K562 (cell line): ENCODE results near the gene TIMP2. TPM values are rescaled to one million over a fixed set of nuclear protein-coding genes. Genes with fewer than 3 reads are reported as not detected.
"Not testable (repeated sequence)": the region's sequence is repeated elsewhere in the genome, so short reads cannot be mapped to it uniquely, and the experiment has no call there.

Experiments used
- ATAC-seq: fragments of 200-7000 bp; cut with Tn5 transposase; 3 replicates; pipeline ENCODE4 v1.9.1; 2020; ENCODE audit warnings: moderate library complexity
- BruUV-seq: library from RNA; stranded (reverse); fragments of 400-500 nt; replicated peaks from 2 replicates; lab custom pipeline; 2021; lab: Mats Ljungman, UMichigan
- CTCF ChIA-PET: fragments of 300-600 bp; formaldehyde crosslinking; extraction: SDS; loops from one replicate; lab custom pipeline; 2021; ENCODE audit warnings: low intra/inter-chr PET ratio; lab: Yijun Ruan, JAX
- POLR2A ChIA-PET: fragments of 300-600, 350-650 bp; sonication (Branson Sonifier 250); formaldehyde crosslinking; extraction: SDS; loops from one replicate; lab custom pipeline; 2021; ENCODE audit warnings: antibody characterized with exemption, inconsistent platforms; lab: Yijun Ruan, JAX
- DNase-seq, 4 experiments: peaks; one replicate each; pipeline versions ENCODE4 v3.0.0 to v3.0.0-alpha.2; 2011 to 2018; ENCODE audit warnings: low spot score in 3 of 4, mixed read lengths in 3 of 4; ENCODE audit errors: extremely low read depth in 1 of 4
- FAIRE-seq: peaks from 2 replicates; lab custom pipeline; 2011; peaks lifted over from hg19 to GRCh38; lab: Jason Lieb, UNC
- H2AFZ ChIP-seq: 2 replicates; pipeline ENCODE4 v1.6.0; 2011; ENCODE audit warnings: low read depth, low read length, control low read depth, inconsistent platforms
- H3K27ac ChIP-seq: fragments of 200-600 bp; 3 replicates; pipeline ENCODE4 v1.8.0; 2011; ENCODE audit warnings: low read depth, mild to moderate bottlenecking, control low read depth, inconsistent platforms, low read length, moderate library complexity, mixed read lengths; ENCODE audit errors: extremely low read depth
- H3K27me3 ChIP-seq, 2 experiments: fragments of 300-600 bp in 1 of 2; 2 replicates in 1 of 2; 3 replicates in 1 of 2; pipeline versions ENCODE4 v1.6.0 to v1.8.0; 2011; ENCODE audit warnings: inconsistent platforms in 2 of 2, low read length in 2 of 2, mild to moderate bottlenecking in 1 of 2, mixed read lengths in 1 of 2, moderate library complexity in 1 of 2; ENCODE audit not compliant: control insufficient read depth in 2 of 2, insufficient read depth in 2 of 2
- H3K36me3 ChIP-seq: fragments of 300-600 bp; 3 replicates; pipeline ENCODE4 v1.8.0; 2011; ENCODE audit warnings: mild to moderate bottlenecking, low read length, inconsistent platforms; ENCODE audit not compliant: control insufficient read depth, insufficient read depth
- H3K4me1 ChIP-seq, 2 experiments: fragments of 200-600 bp in 1 of 2; replicated peaks in 1 of 2; 2 replicates in 1 of 2; 3 replicates in 1 of 2; pipeline versions ENCODE4 v1.5.1 to v1.8.0; 2011; ENCODE audit warnings: inconsistent platforms in 2 of 2, low read length in 2 of 2, mild to moderate bottlenecking in 1 of 2, mixed read lengths in 1 of 2, moderate library complexity in 1 of 2; ENCODE audit not compliant: control insufficient read depth in 2 of 2, insufficient read depth in 2 of 2
- H3K4me2 ChIP-seq: 2 replicates; pipeline ENCODE4 v1.6.1; 2011; ENCODE audit warnings: low read length, control low read depth, inconsistent platforms, mixed read lengths; ENCODE audit not compliant: insufficient read depth
- H3K4me3 ChIP-seq: fragments of 200-600 bp; sonication (generic), shearing (Covaris generic); 2 replicates; pipeline ENCODE4 v1.5.1; 2016; ENCODE audit warnings: control low read depth, inconsistent platforms
- H3K79me2 ChIP-seq: fragments of 200-600 bp; 3 replicates; pipeline ENCODE4 v1.8.0; 2011; ENCODE audit warnings: low read length, inconsistent platforms; ENCODE audit not compliant: control insufficient read depth, insufficient read depth
- H3K9ac ChIP-seq, 2 experiments: 2 replicates each; pipeline versions ENCODE4 v1.6.0 to v1.6.1; 2011; ENCODE audit warnings: low read depth in 2 of 2, low read length in 2 of 2, control low read depth in 1 of 2, inconsistent platforms in 1 of 2, mild to moderate bottlenecking in 1 of 2, mixed read lengths in 1 of 2; ENCODE audit not compliant: insufficient read depth in 1 of 2
- H3K9me1 ChIP-seq: one replicate; pipeline ENCODE4 v1.6.0; 2011; ENCODE audit warnings: inconsistent platforms, mild to moderate bottlenecking, low read length, moderate library complexity; ENCODE audit not compliant: control insufficient read depth, insufficient read depth
- H3K9me3 ChIP-seq: replicated peaks from 2 replicates; pipeline ENCODE4 v1.5.1; 2011; ENCODE audit warnings: low read depth, low read length, inconsistent platforms; ENCODE audit not compliant: control insufficient read depth, insufficient read depth
- H4K20me1 ChIP-seq: replicated peaks from 2 replicates; pipeline ENCODE4 v1.6.1; 2011; ENCODE audit warnings: low read length, inconsistent platforms, mixed read lengths; ENCODE audit not compliant: control insufficient read depth, insufficient read depth
- KLF16 ChIP-seq: IDR thresholded peaks from 2 replicates; pipeline ENCODE4 v1.6.1; 2016; ENCODE audit warnings: antibody characterized with exemption
- XRCC3 ChIP-seq: fragments of 450-650 bp; IDR thresholded peaks from 2 replicates; pipeline ENCODE4 v1.6.1; 2017; ENCODE audit warnings: mild to moderate bottlenecking, moderate library complexity
- WGBS: fragments of 100-300 bp; shearing (Covaris generic); methylation state at CpG from one replicate; pipeline ENCODE4 v1.1.6; 2016; ENCODE audit warnings: low coverage, mixed read lengths; ENCODE audit not compliant: insufficient coverage; ENCODE audit errors: missing lambda C conversion rate; 5-methylcytosine and 5-hydroxymethylcytosine counted together
- in situ Hi-C: fragments of 300-500 bp; cut with MboI; formaldehyde crosslinking; loops from 4 replicates; pipeline ENCODE4 v1.15.0; 2018; ENCODE audit warnings: inconsistent platforms, mixed read lengths
- intact Hi-C: fragments of 100-400 bp; cut with micrococcal nuclease; formaldehyde crosslinking; loops from 2 replicates; pipeline ENCODE4 v1.14.2; 2022
- polyA plus RNA-seq, 8 experiments: library from polyadenylated mRNA; depleted of rRNA in 4 of 8; stranded (reverse) in 5 of 8; unstranded in 3 of 8; fragments of >200 nt; fragmentation: Nextera tagmentation in 2 of 8; fragmentation: Illumina TruSeq in 1 of 8; extraction: Ambion mirVana in 2 of 8; extraction: Trizol in 1 of 8; gene quantifications; 2 replicates each; pipeline versions ENCODE4 v1.2.1 to v1.2.3, GENCODE V29; 2011 to 2014; ENCODE audit warnings: inconsistent platforms in 1 of 8, missing spikeins in 1 of 8
- total RNA-seq, 7 experiments: library from RNA; depleted of rRNA in 6 of 7; stranded (reverse); fragments of >200 nt in 6 of 7; fragmentation: Illumina TruSeq in 2 of 7; extraction: Trizol in 2 of 7; gene quantifications; 2 replicates each; pipeline versions ENCODE4 v1.2.1 to v1.2.3, GENCODE V29; 2011 to 2021; ENCODE audit warnings: low replicate concordance in 1 of 7
- TF ChIP-seq, protein P1 (sequence below): sonication (generic); formaldehyde crosslinking; IDR thresholded peaks from 2 replicates; pipeline ENCODE4 v1.8.0; 2022; ENCODE audit warnings: mild to moderate bottlenecking, missing genetic modification reagents
- TF ChIP-seq, protein P2 (sequence below): fragments of 450-650 bp; IDR thresholded peaks from 2 replicates; pipeline ENCODE4 v1.6.1; 2014; ENCODE audit warnings: low read depth, mild to moderate bottlenecking, moderate library complexity, borderline replicate concordance
- TF ChIP-seq, protein P3 (sequence below): fragments of 250-450 bp; sonication (Bioruptor Pico); IDR thresholded peaks from 2 replicates; pipeline ENCODE4 v1.5.0; 2021; ENCODE audit warnings: mild to moderate bottlenecking, borderline replicate concordance
- TF ChIP-seq, protein P4 (sequence below), 3 experiments: IDR thresholded peaks in 2 of 3; conservative IDR thresholded peaks in 1 of 3; 2 replicates each; pipeline ENCODE4 v1.5.1; 2011 to 2012; ENCODE audit warnings: low read length in 3 of 3, mild to moderate bottlenecking in 3 of 3, control low read depth in 2 of 3, improper control_type of control experiment in 1 of 3, inconsistent platforms in 1 of 3, low read depth in 1 of 3, mixed read lengths in 1 of 3, moderate library complexity in 1 of 3; ENCODE audit not compliant: insufficient read depth in 2 of 3

TIMP2 gene
- total and polyA plus RNA-seq, 9 of the 15 experiments (the other 6 are each of a cell fraction or from before 2014, with no cell fraction given): 0.55 TPM; not detected in 8

DNA sequence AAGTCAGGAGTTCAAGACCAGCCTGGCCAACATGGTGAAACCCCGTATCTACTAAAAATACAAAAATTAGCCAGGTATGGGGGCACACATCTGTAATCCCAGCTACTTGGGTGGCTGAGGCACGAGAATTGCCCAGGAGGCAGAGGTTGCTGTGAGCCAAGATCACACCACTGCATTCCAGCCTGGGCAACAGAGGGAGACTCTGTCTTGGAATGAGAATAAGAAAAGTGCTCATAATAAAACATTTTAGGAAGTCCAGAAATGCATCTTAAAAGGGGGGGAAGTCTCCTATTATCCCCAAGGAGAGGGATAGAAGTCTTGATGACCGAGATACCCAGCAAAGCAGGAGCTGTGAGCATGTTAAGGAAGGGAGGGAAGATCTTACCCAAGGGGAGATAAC, 58.1 kb downstream of the TIMP2 start:
- H3K27ac ChIP-seq, H3K9ac ChIP-seq, H3K9me3 ChIP-seq, H4K20me1 ChIP-seq, ATAC-seq, FAIRE-seq, DNase-seq, H3K4me2 ChIP-seq, H2AFZ ChIP-seq, H3K36me3 ChIP-seq, BruUV-seq, intact Hi-C loops, H3K9me1 ChIP-seq, in situ Hi-C loops, H3K79me2 ChIP-seq, H3K4me3 ChIP-seq: not testable (repeated sequence)
- POLR2A ChIA-PET: interaction anchor here (0.7 kb wide), 1 partner anchor 214 kb away, joined by 3 read pairs; no protein-coding TSS in a partner anchor
- 10% methylated on average over 3 of the region's 3 CpGs for WGBS
- Histone ChIP-seq H3K4me1 (peaks cover 3 to 11% of the 10 kb centered on the region in 2 experiments; a peak in 3 of 5 replicates), H3K27me3 (peaks cover 24 to 46% of the 10 kb centered on the region in 2 experiments)
- CTCF ChIA-PET: interaction anchor here (1.9 kb wide), 1 partner anchor 104 kb away, joined by 16 read pairs; no protein-coding TSS in a partner anchor

DNA sequence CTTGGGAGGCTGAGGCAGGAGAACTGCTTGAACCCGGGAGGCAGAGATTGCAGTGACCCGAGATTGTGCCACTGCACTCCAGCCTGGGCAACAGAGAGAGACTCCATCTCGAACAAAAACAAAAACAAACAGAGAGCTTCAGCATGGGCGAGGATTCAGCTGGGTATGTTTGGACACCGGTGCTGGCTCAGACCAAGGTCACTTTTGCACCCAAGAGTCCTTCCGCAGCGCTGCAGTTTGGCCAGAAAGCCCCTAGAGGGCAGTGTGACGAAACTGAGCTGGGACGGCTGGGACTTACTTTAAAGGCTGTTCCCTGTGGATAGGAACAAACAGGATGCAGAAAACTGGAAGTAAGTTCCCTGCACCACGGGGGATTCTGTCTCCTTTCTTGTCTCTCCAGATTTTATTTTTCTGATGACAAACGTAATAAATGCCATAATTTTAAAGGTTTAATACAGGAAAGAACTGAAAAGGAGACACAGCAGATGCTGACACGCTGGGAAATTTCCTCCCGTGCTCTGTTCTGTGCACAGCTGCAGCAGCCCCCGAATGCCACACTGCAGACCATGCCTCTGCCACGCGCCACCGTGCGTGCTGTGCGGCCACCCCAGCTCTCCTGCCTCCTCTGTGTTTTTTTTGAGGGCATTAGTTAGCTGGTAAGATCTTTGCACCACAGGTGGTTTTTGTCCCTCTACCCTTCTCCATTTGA, 59.4 kb downstream of the TIMP2 start:
- WGBS: 4% methylated on average over 19 of the region's 19 CpGs
- Histone ChIP-seq H3K9ac (no peak overlapping the region), H3K4me3 (no peak overlapping the region), H2AFZ (no peak overlapping the region), H3K36me3 (no peaks in the 10 kb centered on the region), H3K9me3 (no peaks in the 10 kb centered on the region), H3K4me1 (peaks cover 3 to 15% of the 10 kb centered on the region in 2 experiments; a peak in 3 of 5 replicates), H3K27ac (no peak overlapping the region), H4K20me1 (no peaks in the 10 kb centered on the region), H3K79me2 (no peaks in the 10 kb centered on the region), H3K4me2 (no peak overlapping the region), H3K9me1 (no peaks in the 10 kb centered on the region), H3K27me3 (peaks cover 22 to 39% of the 10 kb centered on the region in 2 experiments)
- BruUV-seq: no TSS peak
- CTCF ChIA-PET: interaction anchor here (1.9 kb wide), 1 partner anchor 105 kb away, joined by 16 read pairs; no protein-coding TSS in a partner anchor
- DNase-seq (peak; percentile 65 to 79 (median 68)), FAIRE-seq (peak; percentile 79), ATAC-seq (peak; percentile 80)
- intact Hi-C loops (loop anchor here (1.0 kb wide), 1 partner anchor 105 kb away; no protein-coding TSS in a partner anchor), in situ Hi-C loops (no loop called here)
- POLR2A ChIA-PET: interaction anchor here (0.6 to 0.9 kb wide), 2 partner anchors 12 to 25 kb away, joined by 3 read pairs; partner anchors contain the start of gene USP36
- TF ChIP-seq, protein P1, sequence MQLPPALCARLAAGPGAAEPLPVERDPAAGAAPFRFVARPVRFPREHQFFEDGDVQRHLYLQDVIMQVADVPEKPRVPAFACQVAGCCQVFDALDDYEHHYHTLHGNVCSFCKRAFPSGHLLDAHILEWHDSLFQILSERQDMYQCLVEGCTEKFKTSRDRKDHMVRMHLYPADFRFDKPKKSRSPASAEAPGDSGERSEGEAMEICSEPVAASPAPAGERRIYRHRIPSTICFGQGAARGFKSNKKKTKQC: no peak
- TF ChIP-seq XRCC3 (no peak), KLF16 (peak; percentile 46; the same call in 1 of the 2 replicates)
- TF ChIP-seq, protein P2, sequence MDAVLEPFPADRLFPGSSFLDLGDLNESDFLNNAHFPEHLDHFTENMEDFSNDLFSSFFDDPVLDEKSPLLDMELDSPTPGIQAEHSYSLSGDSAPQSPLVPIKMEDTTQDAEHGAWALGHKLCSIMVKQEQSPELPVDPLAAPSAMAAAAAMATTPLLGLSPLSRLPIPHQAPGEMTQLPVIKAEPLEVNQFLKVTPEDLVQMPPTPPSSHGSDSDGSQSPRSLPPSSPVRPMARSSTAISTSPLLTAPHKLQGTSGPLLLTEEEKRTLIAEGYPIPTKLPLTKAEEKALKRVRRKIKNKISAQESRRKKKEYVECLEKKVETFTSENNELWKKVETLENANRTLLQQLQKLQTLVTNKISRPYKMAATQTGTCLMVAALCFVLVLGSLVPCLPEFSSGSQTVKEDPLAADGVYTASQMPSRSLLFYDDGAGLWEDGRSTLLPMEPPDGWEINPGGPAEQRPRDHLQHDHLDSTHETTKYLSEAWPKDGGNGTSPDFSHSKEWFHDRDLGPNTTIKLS: no peak
- TF ChIP-seq, protein P3, sequence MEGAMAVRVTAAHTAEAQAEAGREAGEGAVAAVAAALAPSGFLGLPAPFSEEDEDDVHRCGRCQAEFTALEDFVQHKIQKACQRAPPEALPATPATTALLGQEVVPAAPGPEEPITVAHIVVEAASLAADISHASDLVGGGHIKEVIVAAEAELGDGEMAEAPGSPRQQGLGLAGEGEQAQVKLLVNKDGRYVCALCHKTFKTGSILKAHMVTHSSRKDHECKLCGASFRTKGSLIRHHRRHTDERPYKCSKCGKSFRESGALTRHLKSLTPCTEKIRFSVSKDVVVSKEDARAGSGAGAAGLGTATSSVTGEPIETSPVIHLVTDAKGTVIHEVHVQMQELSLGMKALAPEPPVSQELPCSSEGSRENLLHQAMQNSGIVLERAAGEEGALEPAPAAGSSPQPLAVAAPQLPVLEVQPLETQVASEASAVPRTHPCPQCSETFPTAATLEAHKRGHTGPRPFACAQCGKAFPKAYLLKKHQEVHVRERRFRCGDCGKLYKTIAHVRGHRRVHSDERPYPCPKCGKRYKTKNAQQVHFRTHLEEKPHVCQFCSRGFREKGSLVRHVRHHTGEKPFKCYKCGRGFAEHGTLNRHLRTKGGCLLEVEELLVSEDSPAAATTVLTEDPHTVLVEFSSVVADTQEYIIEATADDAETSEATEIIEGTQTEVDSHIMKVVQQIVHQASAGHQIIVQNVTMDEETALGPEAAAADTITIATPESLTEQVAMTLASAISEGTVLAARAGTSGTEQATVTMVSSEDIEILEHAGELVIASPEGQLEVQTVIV (CRISPR knock-in tag): no peak
- TF ChIP-seq, protein P4, sequence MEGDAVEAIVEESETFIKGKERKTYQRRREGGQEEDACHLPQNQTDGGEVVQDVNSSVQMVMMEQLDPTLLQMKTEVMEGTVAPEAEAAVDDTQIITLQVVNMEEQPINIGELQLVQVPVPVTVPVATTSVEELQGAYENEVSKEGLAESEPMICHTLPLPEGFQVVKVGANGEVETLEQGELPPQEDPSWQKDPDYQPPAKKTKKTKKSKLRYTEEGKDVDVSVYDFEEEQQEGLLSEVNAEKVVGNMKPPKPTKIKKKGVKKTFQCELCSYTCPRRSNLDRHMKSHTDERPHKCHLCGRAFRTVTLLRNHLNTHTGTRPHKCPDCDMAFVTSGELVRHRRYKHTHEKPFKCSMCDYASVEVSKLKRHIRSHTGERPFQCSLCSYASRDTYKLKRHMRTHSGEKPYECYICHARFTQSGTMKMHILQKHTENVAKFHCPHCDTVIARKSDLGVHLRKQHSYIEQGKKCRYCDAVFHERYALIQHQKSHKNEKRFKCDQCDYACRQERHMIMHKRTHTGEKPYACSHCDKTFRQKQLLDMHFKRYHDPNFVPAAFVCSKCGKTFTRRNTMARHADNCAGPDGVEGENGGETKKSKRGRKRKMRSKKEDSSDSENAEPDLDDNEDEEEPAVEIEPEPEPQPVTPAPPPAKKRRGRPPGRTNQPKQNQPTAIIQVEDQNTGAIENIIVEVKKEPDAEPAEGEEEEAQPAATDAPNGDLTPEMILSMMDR (IDR thresholded peaks at IDR 0.05 in 2 of 3, conservative IDR thresholded peaks at IDR 0.05 in 1 of 3; ENCODE audit: insufficient read depth in 2 of 3, low read depth in 1 of 3, low read length in 3 of 3): peak; percentile 89 to 94 (median 92)
